Measurements from ENCODE around the gene FES. TPM values are rescaled to one million over a fixed set of nuclear protein-coding genes. Genes with fewer than 3 reads are reported as not detected.

Gene FES
- 6.5 and 6.7 TPM in 2 replicates for total RNA-seq (2021)
- long read RNA-seq, transcript FES-201 (19 exons, 2,829 nt), result major isoform, 6 of 41 reads
- long read RNA-seq, partial matches to known transcripts, result 1 of 41 reads
- long read RNA-seq, other reads (novel, unspliced or antisense), result 30 of 41 reads

- no peak for TF ChIP-seq CTCF (conservative IDR thresholded peaks at IDR 0.05)
- Histone ChIP-seq H3K23me2 (ENCODE audit: insufficient read length, low read depth, low read length, poor library complexity, severe bottlenecking) (peaks cover 7% of the 10 kb centered on the region), H3K4ac (ENCODE audit: low read depth, low read length) (no peak within 1 kb of the TSS), H3K14ac (ENCODE audit: insufficient read depth, low read length) (peak within 1 kb of the TSS; percentile 74), H4K5ac (ENCODE audit: insufficient read length, low read depth, low read length) (no peak within 1 kb of the TSS), H3K56ac (ENCODE audit: insufficient read length, low read depth, low read length) (no peak within 1 kb of the TSS), H4K91ac (ENCODE audit: insufficient read length, low read depth, low read length) (no peak within 1 kb of the TSS), H2AK5ac (ENCODE audit: insufficient read length, low read length) (no peak within 1 kb of the TSS), H3K23ac (ENCODE audit: insufficient read length, low read depth, low read length) (no peak within 1 kb of the TSS), H3T11ph (ENCODE audit: low read length) (no peak within 1 kb of the TSS), H3K4me2 (ENCODE audit: insufficient read depth, insufficient read length, low read length) (peak within 1 kb of the TSS; percentile 8), H2BK5ac (ENCODE audit: insufficient read length, low read length) (no peak within 1 kb of the TSS), H3K27ac (ENCODE audit: insufficient read length, low read depth, low read length) (no peak within 1 kb of the TSS), H2BK15ac (ENCODE audit: low read depth, low read length) (no peak within 1 kb of the TSS), H3K27me3 (ENCODE audit: insufficient read depth, low read length) (no peaks in the 10 kb centered on the region), H3K79me2 (ENCODE audit: insufficient read depth, low read length) (no peaks in the 10 kb centered on the region), H3K9me3 (ENCODE audit: control insufficient read depth, low read depth, low read length) (no peaks in the 10 kb centered on the region), H2BK12ac (ENCODE audit: insufficient read length, low read depth, low read length) (no peak within 1 kb of the TSS), H2BK120ac (ENCODE audit: low read depth, low read length, poor library complexity, severe bottlenecking) (no peak within 1 kb of the TSS), H2AFZ (ENCODE audit: low read length) (no peak within 1 kb of the TSS), H3K79me1 (ENCODE audit: insufficient read depth, low read depth, low read length, poor library complexity, severe bottlenecking) (no peaks in the 10 kb centered on the region), H3K9ac (ENCODE audit: extremely low read depth, insufficient read length, low read length) (no peak within 1 kb of the TSS), H3K4me1 (ENCODE audit: insufficient read depth, low read length) (no peaks in the 10 kb centered on the region), H4K20me1 (ENCODE audit: control insufficient read depth, insufficient read depth, insufficient read length) (no peaks in the 10 kb centered on the region), H2BK20ac (ENCODE audit: low read depth, low read length, poor library complexity, severe bottlenecking) (no peak within 1 kb of the TSS), H4K8ac (replicated peaks; ENCODE audit: insufficient read length, low read depth, low read length) (no peak within 1 kb of the TSS), H3K18ac (ENCODE audit: insufficient read length, low read depth, low read length) (peak within 1 kb of the TSS; percentile 57)
- Mint-ChIP-seq H3K4me3 (peak within 1 kb of the TSS; percentile 40 to 51; a peak in 3 of 5 replicates), H3K9me3 (no peaks in the 10 kb centered on the region), H3K4me1 (peaks cover 14 to 21% of the 10 kb centered on the region in 2 experiments), H3K27ac (peak within 1 kb of the TSS in 2 of 3 experiments; percentile 49 to 77; a peak in 2 of 7 replicates), H3K27me3 (ENCODE audit: low read depth) (no peaks in the 10 kb centered on the region), H3K36me3 (ENCODE audit: insufficient read depth in 1 of 3, low read depth in 3 of 3) (peaks cover 5 to 17% (median 6%) of the 10 kb centered on the region in 3 experiments; a peak in 4 of 7 replicates)
- peak; percentile 61 for DNase-seq
- no CpG with 5 or more reads among the region's 58 CpGs for WGBS (ENCODE audit: extremely low coverage, insufficient read length, low lambda C conversion rate)
Measured at GRCh38 chr15:90883976-90884718, at the start of gene FES. TSS of gene FES (plus strand) at chr15:90884504. CDS start at chr15:90885046, 542 bp downstream.

Measured in H9 (cell line).